Islet precursor cell (in vitro differentiated cells): ENCODE data around the gene RPS6KC1.
"Not testable (repeated sequence)": the region's sequence is repeated elsewhere in the genome, so short reads cannot be mapped to it uniquely, and the experiment has no call there.

Experiments
- DNase-seq: peaks from one replicate; pipeline ENCODE4 v3.0.0-alpha.2; 2018

RPS6KC1 gene

DNA sequence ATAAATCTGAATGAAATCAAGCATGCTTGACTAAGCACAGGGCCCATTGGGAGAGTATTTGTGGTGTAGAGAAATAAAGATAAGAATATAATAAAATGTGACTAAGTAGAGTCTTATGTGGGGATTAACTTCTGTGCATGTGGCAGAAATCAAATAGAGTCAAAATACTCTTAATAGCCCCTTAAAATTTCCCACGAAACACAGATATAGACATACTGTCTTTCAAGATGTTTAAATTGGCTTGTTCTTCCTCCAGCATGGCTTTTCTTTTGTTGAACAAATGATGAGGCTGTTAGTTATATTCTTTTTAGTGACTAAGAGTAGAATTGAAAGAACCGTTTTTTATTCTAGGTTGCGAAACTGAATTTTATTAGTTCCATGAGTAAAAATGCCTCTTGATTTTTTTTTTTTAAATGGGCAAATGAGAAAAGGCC lies 112.3 kb downstream of the RPS6KC1 start:
- no peak for DNase-seq

- no peak for DNase-seq
Measured at GRCh38 chr1:213164561-213164960, 113.5 kb downstream of the RPS6KC1 start.

- DNase-seq = no peak
Measured at GRCh38 chr1:213166852-213167251, 115.8 kb downstream of the RPS6KC1 start.

DNA sequence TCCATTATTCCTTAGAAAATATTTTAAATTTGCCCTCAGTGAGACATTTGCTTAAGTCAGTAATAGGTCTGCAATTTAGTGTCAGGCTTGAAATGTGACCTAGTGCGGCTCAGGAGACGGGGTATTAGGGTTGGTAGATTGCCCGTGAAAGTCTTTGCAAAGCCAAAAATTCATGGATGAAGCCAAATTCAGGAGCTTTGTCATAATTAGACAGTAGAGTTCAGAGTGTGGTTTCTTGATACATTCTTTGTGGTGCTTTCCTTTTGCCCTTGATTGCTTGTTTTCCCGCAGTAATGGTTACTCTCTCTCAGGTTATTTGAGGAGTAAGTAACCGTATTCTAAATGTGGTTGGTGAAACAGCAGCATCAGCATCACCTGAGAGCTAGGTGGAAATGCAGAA lies 120.7 kb downstream of the RPS6KC1 start:
- DNase-seq = no peak

GRCh38 chr1:213176341-213176740 lies 125.3 kb downstream of the RPS6KC1 start:
- DNase-seq = no peak

GRCh38 chr1:213179784-213180183 lies 128.7 kb downstream of the RPS6KC1 start:
- DNase-seq = no peak

DNA sequence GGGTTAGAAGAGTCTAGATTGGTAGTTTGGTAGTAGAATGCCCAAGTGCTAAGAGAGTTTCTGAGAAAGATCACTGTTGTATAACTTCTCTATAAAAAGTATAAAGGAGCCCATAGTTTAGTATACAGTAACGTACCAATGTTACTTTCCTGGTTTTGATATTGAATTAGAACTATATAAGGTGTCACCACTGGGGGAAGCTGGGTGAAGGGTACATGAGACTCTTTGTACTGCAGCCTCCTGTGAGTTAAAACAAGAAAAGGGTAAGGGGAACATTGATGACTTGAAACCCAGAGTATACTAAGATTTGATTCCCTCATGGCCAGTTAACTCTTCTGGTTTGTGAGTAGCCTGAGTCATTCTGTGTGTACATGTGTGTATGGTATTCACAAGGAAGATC lies 129.8 kb downstream of the RPS6KC1 start:
- DNase-seq = no peak

GRCh38 chr1:213183036-213183672 lies 132.1 kb downstream of the RPS6KC1 start:
- DNase-seq = no peak

- no peak for DNase-seq
Measured at GRCh38 chr1:213186168-213186567, 135.1 kb downstream of the RPS6KC1 start.

GRCh38 chr1:213192026-213192425 lies 141.0 kb downstream of the RPS6KC1 start:
- DNase-seq = no peak

DNA sequence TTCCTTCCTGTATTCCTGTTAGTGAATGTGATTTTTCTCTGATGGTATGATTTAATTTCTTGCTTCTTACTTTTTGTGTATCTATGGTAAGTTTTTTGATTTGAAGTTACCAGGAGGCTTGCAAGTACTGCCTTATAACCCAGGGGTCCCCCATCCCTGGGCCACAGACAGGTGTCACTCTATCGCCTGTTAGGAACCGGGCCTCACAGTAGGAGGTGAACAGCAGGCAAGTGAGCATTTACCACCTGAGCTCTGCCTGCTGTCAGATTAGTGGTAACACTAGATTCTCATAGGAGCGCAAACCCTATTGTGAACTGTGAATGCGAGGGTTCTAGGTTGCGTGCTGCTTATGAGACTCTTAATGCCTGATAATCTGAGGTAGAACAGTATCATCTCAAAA lies 143.3 kb downstream of the RPS6KC1 start:
- no peak for DNase-seq

DNA sequence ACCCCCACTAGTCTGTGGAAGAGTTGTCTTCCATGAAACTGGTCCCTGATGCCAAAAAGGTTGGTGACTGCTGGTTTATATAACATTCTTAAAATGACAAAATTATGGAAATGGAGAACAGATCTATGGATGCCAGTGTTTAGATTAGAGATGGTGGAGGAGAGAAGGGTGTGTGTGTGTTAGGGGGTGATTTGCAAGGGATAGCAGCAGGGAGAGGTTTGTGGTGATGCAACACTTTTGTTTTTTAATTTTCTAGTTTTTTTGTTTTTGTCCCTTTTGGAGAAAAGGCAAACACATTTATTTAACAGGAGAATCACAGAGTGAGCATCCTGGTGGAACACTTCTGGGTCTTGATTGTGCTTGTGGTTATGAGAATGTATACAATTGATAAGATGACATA lies 143.8 kb downstream of the RPS6KC1 start:
- no peak for DNase-seq

- DNase-seq = not testable (repeated sequence)
Measured at GRCh38 chr1:213196328-213197054, 145.4 kb downstream of the RPS6KC1 start.

- no peak for DNase-seq
Measured at GRCh38 chr1:213200630-213201029, 149.6 kb downstream of the RPS6KC1 start.

GRCh38 chr1:213201380-213202155 lies 150.5 kb downstream of the RPS6KC1 start:
- DNase-seq = no peak

- DNase-seq = no peak
Measured at GRCh38 chr1:213211201-213211600, 160.2 kb downstream of the RPS6KC1 start.

DNA sequence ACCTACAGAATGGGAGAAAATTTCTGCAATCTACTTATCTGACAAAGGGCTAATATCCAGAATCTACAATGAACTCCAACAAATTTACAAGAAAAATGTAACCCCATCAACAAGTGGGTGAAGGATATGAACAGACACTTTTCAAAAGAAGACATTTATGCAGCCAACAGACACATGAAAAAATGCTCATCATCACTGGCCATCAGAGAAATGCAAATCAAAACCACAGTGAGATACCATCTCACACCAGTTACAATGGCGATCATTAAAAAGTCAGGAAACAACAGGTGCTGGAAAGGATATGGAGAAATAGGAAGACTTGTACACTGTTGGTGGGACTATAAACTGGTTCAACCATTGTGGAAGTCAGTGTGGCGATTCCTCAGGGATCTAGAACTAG lies 168.0 kb downstream of the RPS6KC1 start:
- DNase-seq = not testable (repeated sequence)

DNA sequence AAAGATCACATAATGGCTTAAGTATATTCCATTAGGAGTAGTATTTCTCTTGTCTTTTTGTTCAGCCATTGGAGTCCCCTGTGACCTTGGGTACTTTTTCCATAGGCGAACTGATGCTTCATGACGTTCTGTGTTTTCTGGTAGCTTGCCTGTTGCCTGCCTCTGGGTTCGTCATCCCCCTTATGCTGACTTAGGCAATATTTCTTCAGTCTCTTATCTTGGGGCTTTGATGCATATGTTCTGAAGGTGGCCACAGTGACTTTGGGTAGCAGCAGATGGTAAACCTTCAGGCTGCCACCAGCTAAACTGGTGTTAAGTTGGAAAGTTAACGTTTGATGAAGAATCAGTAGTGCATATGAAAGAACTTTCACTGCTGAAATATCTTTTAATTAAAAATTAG lies 170.2 kb downstream of the RPS6KC1 start:
- DNase-seq = no peak

DNA sequence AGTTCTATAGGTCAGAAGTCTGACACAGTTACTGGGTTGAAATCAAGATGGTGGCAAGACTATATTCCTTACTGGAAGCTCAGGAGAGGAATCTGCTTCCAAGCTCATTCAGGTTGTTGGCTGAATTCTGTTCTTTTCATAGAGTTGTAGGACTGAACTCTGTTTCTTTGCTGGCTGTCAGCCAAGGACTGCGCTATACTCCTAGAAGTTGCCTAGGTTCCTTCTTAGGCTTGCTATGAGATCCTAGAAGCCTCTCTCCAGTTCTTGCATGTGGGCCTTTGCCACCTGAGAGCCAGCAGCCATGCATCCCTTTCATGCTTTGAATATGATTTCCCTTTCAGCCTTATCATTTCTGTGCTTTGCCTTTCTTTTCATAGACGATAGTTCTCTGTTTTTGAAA lies 176.4 kb downstream of the RPS6KC1 start:
- no peak for DNase-seq

GRCh38 chr1:213231795-213232231 lies 180.8 kb downstream of the RPS6KC1 start:
- peak; percentile 66 for DNase-seq

- peak; percentile 67 for DNase-seq
Measured at GRCh38 chr1:213242883-213243282, 191.8 kb downstream of the RPS6KC1 start.

DNA sequence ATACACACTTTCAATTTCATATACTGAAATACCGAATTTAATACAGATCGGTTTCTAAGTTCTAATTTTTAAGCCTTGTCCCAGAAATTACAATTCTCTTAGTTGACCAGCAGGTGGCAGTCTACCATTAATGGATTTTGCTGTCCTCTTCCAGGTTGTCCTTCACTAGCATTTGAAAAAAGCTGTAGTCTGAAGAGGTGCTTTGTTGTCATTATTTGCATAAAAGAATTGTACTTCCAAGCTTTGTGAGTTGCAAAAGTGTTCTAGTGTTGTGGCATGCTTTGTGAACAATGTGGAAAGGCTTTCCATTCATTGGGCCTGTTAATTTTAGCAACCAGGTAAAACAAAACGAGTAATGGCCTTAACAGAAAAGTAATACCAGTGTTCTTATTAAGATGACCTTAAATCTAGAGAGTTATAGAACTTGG lies 193.6 kb downstream of the RPS6KC1 start:
- DNase-seq = no peak

DNA sequence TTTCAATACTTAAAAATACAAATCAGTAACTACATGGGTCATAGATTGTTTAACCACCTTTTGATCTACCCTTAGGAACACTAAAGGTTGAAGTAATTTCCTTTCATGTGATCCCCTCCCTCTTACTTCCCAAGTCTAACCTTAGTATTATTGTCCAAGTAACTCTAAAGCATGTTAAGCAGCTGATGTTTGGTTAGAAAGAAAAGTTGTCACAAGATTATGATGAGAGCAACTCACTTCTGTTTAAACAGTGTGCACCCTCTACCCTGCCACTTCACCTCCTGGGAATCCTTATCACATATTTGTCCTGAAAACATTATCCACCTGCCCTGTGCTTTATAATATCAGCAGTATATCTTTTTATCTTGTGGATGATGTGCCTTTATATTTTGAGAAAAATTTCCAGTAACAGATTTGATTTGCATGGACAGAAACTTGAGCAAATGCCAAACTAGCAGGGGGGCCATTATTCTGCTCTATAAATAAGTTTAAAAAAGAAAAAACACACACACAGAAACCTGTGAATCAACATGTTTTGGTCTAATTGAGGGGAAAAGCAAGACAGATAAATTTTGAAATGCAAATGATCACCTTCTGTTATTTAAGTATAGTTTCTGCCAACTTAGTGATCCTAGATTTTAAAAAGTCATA lies 194.3 kb downstream of the RPS6KC1 start:
- DNase-seq = no peak
